Inflammatory macrophage treated with lipopolysaccharide for 4 hours (primary cell): Measurements from ENCODE around the gene SLC23A2.
"Not testable (repeated sequence)": the region's sequence is repeated elsewhere in the genome, so short reads cannot be mapped to it uniquely, and the experiment has no call there.

Experiments used
- DNase-seq: peaks from one replicate; pipeline ENCODE4 v3.0.0-alpha.2; 2020

The SLC23A2 gene

GRCh38 chr20:5001174-5002076, at the start of gene SLC23A2:
Gene SLC23A2, minus strand, starts transcription at chr20:5001510. Its CDS starts 68,948 bp downstream, at chr20:4932562.
- peak; percentile 34 for DNase-seq

GRCh38 chr20:5046656-5047339, 45.5 kb upstream of the SLC23A2 start:
- DNase-seq, result peak; percentile 87

- DNase-seq, result peak; percentile 64
Measured at GRCh38 chr20:5045906-5046305, 44.6 kb upstream of the SLC23A2 start.

GRCh38 chr20:5044075-5044620, 42.8 kb upstream of the SLC23A2 start:
- DNase-seq, result no peak

GRCh38 chr20:5041433-5041832, 40.1 kb upstream of the SLC23A2 start:
- no peak for DNase-seq

- DNase-seq, result no peak
Measured at GRCh38 chr20:5040345-5040744, 39.0 kb upstream of the SLC23A2 start.

- no peak for DNase-seq
Measured at GRCh38 chr20:5039889-5040288, 38.6 kb upstream of the SLC23A2 start.

- no peak for DNase-seq
Measured at GRCh38 chr20:5039255-5039657, 37.9 kb upstream of the SLC23A2 start.

- DNase-seq, result no peak
Measured at GRCh38 chr20:5036828-5037227, 35.5 kb upstream of the SLC23A2 start.

GRCh38 chr20:5035518-5035917, 34.2 kb upstream of the SLC23A2 start:
- not testable (repeated sequence) for DNase-seq

GRCh38 chr20:5033566-5033965, 32.3 kb upstream of the SLC23A2 start:
- DNase-seq, result no peak

GRCh38 chr20:5031701-5032100, 30.4 kb upstream of the SLC23A2 start:
- DNase-seq, result not testable (repeated sequence)

GRCh38 chr20:5031206-5031557, 29.9 kb upstream of the SLC23A2 start:
- peak; percentile 35 for DNase-seq

GRCh38 chr20:5030348-5031205, 29.3 kb upstream of the SLC23A2 start:
- DNase-seq, result peak; percentile 53

- DNase-seq, result not testable (repeated sequence)
Measured at GRCh38 chr20:5028258-5029059, 27.1 kb upstream of the SLC23A2 start.

- DNase-seq, result no peak
Measured at GRCh38 chr20:5024982-5025381, 23.7 kb upstream of the SLC23A2 start.

GRCh38 chr20:5024103-5024502, 22.8 kb upstream of the SLC23A2 start:
- DNase-seq, result no peak

- DNase-seq, result not testable (repeated sequence)
Measured at GRCh38 chr20:5023171-5023570, 21.9 kb upstream of the SLC23A2 start.

- DNase-seq, result no peak
Measured at GRCh38 chr20:5020760-5021159, 19.4 kb upstream of the SLC23A2 start.

- no peak for DNase-seq
Measured at GRCh38 chr20:5013682-5014447, 12.6 kb upstream of the SLC23A2 start.

- peak; percentile 76 for DNase-seq
Measured at GRCh38 chr20:5008759-5009158, 7.4 kb upstream of the SLC23A2 start.
